Body of pancreas (tissue), 4 donors: ENCODE results near the gene CENPW.

ENCODE experiments used
- POLR2A ChIP-seq, 3 donors: fragments of 450-650 bp; IDR thresholded peaks; one replicate each; pipeline ENCODE4 v1.6.1; 2016; ENCODE audit warnings: antibody characterized with exemption in 3 of 3, mild to moderate bottlenecking in 2 of 3
- TF ChIP-seq, protein P1 (sequence below), 7 experiments: fragments of 450-650 bp in 4 of 7; fragments of 200-600 bp in 3 of 7; sonication (generic) in 3 of 7; IDR thresholded peaks; one replicate each; pipeline ENCODE4 v1.5.1; 2016 to 2019; ENCODE audit warnings: antibody characterized with exemption in 7 of 7

DNA sequence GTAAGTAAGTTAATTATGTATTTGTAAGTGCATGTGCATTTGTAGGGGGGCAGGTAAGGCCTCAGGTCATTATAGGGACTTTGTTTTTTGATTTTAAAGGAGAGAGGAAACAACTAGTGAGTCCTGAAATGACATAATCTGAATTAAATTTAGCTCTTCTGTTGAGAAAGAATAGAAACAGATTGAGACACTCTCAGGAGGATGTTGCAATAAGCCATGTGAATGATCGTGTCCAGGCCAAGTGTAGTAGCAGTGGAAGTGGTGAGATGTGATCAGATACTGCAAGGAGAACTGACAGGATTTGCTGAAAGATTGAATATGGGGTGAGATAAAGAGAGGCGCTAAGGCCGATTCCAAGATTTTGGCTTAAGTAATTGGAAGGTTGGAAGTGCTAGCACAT lies 2.6 kb upstream of the CENPW start:
- TF ChIP-seq, protein P1, sequence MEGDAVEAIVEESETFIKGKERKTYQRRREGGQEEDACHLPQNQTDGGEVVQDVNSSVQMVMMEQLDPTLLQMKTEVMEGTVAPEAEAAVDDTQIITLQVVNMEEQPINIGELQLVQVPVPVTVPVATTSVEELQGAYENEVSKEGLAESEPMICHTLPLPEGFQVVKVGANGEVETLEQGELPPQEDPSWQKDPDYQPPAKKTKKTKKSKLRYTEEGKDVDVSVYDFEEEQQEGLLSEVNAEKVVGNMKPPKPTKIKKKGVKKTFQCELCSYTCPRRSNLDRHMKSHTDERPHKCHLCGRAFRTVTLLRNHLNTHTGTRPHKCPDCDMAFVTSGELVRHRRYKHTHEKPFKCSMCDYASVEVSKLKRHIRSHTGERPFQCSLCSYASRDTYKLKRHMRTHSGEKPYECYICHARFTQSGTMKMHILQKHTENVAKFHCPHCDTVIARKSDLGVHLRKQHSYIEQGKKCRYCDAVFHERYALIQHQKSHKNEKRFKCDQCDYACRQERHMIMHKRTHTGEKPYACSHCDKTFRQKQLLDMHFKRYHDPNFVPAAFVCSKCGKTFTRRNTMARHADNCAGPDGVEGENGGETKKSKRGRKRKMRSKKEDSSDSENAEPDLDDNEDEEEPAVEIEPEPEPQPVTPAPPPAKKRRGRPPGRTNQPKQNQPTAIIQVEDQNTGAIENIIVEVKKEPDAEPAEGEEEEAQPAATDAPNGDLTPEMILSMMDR (IDR thresholded peaks at IDR 0.05): no peak
- no peak for TF ChIP-seq POLR2A (IDR thresholded peaks at IDR 0.05)
